GM20431 (cell line): ENCODE results near the gene NLRX1.
"Not testable (repeated sequence)": the region's sequence is repeated elsewhere in the genome, so short reads cannot be mapped to it uniquely, and the experiment has no call there.

ENCODE experiments used
- in situ Hi-C: fragments of 300-500 bp; cut with MseI, MboI; formaldehyde crosslinking; loops from one replicate; pipeline ENCODE4 v1.15.0; 2020; ENCODE audit warnings: low sequenced_read_pairs; ENCODE audit not compliant: unreplicated experiment

The NLRX1 gene

GRCh38 chr11:119153049-119153818 is 15.3 kb upstream of the NLRX1 start:
- in situ Hi-C loops, result no loop called here

GRCh38 chr11:119154178-119154577 is 14.3 kb upstream of the NLRX1 start:
- in situ Hi-C loops, result no loop called here

DNA sequence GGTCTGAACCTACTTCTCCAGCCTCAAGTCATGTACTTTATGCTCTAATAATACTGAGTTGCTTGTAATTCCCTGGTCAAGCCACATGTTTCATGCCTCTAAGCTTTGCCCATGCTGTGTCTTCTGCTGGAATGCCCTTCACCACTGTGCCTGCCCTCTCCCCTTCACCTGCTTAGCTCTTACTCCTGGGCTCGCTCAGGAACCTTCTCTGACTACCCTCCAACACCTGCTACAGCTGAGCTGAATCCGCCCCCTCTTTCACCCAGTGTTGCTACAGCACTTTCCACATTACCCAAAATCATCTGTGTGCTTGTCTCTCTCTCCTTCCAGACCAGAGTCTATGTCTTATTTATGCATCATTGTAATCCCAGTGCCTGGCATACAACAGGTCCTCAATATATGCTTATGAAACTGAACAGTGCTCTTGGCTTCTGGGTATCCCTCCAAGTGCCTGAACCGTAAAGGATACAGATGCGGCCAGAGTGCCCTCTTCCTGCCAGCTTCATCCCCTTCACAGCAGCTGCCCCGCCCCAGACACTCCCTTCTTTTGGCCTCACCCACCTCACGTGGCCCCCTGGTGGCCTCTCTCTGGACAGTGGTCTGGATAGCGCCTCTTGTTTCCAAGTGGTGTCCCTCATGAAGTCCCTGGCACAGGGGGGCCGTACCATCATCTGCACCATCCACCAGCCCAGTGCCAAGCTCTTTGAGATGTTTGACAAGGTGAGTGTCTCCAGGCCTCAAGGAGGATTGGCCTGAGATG is 12.6 kb upstream of the NLRX1 start:
- in situ Hi-C loops, result no loop called here

DNA sequence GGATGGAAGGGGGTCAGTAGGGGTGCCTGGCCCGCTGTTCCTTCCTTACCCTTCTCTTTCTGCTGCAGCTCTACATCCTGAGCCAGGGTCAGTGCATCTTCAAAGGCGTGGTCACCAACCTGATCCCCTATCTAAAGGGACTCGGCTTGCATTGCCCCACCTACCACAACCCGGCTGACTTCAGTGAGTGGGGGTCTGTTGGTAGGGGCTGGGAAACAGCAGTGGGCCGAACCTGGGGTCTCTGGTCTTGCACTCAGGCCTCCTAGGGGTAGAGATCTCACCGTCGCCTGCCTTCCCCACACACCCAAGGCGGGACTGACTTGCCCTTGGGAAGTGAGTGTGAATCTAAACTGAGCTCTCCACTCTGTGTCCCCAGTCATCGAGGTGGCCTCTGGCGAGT is 12.0 kb upstream of the NLRX1 start:
- in situ Hi-C loops, result no loop called here

- in situ Hi-C loops, result no loop called here
Measured at GRCh38 chr11:119157063-119157462, 11.5 kb upstream of the NLRX1 start.

GRCh38 chr11:119158467-119158866 is 10.1 kb upstream of the NLRX1 start:
- in situ Hi-C loops, result no loop called here

GRCh38 chr11:119160151-119160550 is 8.4 kb upstream of the NLRX1 start:
- in situ Hi-C loops, result no loop called here

DNA sequence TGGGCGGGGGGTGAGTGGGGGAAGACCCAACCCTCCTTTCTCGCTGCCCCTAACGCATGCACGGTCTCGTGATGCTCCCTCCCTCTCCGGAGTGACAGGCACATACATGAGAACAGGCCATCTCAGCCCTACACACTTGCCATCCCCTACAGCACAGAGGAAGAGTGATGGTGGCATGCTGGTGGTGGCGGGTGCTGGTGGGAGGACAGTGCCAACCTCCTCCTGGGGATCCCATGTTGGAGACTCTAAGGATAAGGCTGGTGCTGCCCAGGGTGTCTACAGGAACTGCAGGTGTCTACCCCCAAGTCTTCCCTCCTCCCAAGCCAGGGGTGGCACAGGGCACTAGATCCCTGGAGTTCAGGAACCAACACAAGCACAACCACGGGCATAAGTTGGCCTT is 6.7 kb upstream of the NLRX1 start:
- in situ Hi-C loops, result no loop called here

DNA sequence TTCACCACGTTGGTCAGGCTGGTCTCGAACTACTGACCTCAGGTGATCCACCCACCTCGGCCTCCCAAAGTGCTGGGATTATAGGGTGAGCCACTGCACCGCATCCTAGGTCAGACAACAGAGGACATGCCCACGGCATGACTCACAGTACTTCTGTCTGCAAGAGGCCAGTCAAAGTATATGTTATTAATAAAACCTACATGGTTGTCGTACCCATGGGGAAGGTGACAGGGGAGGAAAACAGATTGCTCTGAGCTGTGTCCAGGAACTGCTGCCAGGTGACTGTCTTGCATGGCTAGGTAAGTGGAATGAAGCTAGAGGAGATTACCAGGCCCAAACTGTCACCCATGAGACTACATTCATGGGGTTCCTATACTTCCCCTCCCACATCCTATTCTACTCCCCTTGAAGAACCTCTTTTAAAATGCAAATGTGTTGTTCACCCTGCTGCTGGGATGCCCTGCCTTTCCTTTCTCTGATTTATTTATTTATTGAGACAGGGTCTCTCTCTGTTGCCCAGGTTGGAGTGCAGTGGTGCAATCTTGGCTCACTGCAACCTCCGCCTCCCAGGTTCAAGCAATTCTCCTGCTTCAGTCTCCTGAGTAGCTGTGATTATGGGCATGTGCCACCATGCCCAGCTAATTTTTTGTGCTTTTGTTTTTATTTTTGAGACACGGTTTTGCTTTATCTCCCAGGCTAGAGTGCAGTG is 2.0 kb upstream of the NLRX1 start:
- in situ Hi-C loops, result no loop called here

- in situ Hi-C loops, result not testable (repeated sequence)
Measured at GRCh38 chr11:119167077-119167458, 1.5 kb upstream of the NLRX1 start.

DNA sequence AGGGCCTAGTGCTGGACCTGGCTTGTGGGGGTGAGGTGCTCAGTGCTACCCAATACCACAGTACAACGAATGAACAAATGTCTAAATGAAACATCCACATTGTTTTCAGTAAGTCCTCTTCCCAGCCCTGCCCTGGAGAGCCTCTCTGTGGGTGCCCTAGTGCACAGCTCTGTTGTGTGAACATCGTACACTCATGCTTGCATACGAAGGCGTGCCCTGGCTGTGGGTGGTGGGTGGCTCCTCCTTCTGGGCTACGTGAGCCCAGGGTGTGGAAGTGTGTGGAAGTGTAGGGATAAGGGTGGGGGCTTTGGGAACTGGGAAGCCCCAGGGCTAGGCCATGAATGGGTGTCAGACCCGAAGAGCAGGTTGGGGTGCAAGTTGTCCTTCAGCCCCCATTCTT is 592 bp upstream of the NLRX1 start:
- in situ Hi-C loops, result no loop called here

GRCh38 chr11:119169282-119169719 is 776 bp downstream of the NLRX1 start:
- in situ Hi-C loops, result no loop called here

- in situ Hi-C loops, result no loop called here
Measured at GRCh38 chr11:119172513-119172912, 4.0 kb downstream of the NLRX1 start.

DNA sequence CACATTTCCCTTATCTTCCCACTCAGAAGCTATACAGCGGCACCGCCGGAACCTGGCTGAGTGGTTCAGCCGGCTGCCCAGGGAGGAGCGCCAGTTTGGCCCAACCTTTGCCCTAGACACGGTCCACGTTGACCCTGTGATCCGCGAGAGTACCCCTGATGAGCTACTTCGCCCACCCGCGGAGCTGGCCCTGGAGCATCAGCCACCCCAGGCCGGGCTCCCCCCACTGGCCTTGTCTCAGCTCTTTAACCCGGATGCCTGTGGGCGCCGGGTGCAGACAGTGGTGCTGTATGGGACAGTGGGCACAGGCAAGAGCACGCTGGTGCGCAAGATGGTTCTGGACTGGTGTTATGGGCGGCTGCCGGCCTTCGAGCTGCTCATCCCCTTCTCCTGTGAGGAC is 4.9 kb downstream of the NLRX1 start:
- in situ Hi-C loops, result no loop called here

DNA sequence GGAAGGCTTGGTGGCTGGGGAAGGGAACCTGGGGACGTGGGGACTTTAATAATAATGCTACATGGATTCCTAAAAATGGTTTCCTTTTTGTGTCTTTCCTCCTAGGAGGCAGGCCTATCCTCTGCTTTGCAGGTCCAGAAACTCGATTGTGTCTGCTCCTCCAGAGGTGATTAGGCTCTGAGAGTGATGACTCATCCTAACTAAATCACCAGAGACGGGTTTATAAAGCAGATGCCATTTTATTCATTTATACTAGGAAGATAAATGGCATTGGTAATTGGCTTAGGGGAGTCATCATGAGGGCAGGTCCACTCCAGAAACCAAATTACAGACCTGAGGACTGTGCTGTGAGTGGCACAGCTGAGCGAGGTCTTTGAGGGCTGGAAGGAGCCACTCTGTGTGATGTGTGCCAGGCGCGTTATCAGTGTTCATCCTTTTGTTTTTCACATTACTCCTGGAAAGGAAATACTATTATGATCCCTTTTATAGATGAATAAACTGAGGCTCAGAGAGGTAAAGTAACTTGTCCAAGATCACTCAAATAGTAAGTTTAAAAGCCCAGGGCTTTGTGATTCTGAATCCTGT is 7.1 kb downstream of the NLRX1 start:
- in situ Hi-C loops, result no loop called here

GRCh38 chr11:119178166-119178680 is 9.7 kb downstream of the NLRX1 start:
- in situ Hi-C loops, result no loop called here

- in situ Hi-C loops, result no loop called here
Measured at GRCh38 chr11:119179342-119179741, 10.8 kb downstream of the NLRX1 start.

GRCh38 chr11:119179983-119180382 is 11.5 kb downstream of the NLRX1 start:
- in situ Hi-C loops, result no loop called here

DNA sequence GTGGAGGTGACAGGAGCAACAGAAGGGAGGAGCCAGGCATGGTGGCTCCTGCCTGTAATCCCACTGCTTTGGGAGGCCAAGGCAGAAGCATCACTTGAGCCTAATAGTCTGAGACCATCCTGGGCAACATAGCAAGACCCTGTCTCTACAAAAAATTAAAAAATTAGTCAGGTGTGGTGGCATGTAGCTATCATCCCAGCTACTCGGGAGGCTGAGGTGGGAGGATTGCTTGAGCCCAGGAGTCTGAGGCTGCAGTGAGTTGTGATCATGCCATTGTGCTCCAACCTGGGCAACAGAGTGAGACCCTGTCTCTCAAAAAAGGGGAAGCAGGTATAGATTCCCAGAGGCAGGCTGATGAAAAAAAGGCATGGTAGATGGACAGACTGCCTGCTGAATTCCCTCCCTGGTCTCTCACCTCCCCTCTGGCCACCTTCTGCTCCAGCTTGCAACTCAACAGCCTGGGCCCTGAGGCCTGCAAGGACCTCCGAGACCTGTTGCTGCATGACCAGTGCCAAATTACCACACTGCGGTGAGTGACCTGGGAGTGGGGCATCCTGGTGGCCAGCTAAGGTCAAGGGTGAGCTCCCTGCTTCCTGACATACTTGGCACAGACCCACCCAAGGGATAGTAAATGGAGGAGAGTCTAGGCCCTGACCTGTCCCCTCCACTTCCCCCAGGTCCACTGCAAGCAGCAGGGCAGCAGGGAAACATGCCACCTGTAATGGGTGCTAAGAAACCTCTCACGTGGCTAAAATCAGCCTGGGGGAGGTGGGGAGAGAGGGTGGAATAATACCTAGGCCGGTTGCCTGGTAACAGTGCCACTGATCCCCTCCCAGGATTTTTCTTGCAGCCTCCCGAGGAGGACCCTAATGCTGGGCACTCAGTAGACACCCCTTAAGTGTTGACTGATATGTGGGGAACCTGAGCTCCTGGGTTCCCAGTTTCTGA is 12.5 kb downstream of the NLRX1 start:
- in situ Hi-C loops, result no loop called here
